NCI-H2227 (cell line): Measurements from ENCODE around the gene ASS1.

ENCODE experiments used
- DNase-seq: peaks from one replicate; lab custom pipeline; 2025; ENCODE audit not compliant: unreplicated experiment; lab: John Stamatoyannopoulos, UW

The ASS1 gene

DNA sequence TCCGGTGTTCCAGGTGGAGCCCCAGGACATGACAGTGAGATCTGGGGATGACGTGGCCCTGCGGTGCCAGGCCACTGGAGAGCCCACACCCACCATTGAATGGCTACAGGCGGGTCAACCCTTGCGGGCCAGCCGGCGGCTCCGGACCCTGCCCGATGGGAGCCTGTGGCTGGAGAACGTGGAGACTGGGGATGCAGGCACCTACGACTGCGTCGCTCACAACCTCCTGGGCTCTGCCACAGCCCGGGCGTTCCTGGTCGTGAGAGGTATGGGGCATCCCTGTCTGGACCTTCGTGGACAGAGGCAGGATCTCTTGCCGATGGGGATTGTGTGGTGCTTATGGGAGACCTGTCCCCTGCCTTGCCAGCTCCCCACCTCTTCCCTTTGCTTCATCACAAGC lies 26.0 kb upstream of the ASS1 start:
- DNase-seq, result no peak

GRCh38 chr9:130419521-130420035 lies 25.2 kb upstream of the ASS1 start:
- DNase-seq, result no peak

- DNase-seq, result no peak
Observed at GRCh38 chr9:130421154-130421801, 23.5 kb upstream of the ASS1 start.

DNA sequence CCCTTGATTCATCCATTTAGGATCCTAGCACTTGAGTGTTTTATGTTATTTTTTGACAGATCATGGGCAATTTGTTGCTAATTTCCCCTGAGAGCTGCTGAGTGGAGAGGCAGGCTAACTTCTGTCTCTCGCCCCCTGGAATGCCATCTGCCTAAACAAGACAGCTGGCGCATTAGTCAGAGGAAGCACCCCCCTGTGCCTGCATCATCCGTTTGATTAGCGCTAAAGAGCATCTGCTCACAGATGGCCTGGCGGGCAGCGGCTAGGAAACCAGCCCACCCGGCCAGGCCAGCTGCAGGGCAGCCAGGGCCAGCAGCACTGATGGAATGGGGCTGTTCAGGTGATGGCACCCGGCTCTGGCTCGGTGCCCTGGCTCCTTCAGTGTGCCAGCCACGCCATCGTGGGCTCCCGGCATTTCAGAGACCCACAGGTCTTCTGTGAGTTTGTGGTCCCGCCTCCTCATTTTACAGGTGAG lies 22.9 kb upstream of the ASS1 start:
- DNase-seq, result peak; percentile 68

- DNase-seq, result no peak
Observed at GRCh38 chr9:130422546-130422945, 22.2 kb upstream of the ASS1 start.

DNA sequence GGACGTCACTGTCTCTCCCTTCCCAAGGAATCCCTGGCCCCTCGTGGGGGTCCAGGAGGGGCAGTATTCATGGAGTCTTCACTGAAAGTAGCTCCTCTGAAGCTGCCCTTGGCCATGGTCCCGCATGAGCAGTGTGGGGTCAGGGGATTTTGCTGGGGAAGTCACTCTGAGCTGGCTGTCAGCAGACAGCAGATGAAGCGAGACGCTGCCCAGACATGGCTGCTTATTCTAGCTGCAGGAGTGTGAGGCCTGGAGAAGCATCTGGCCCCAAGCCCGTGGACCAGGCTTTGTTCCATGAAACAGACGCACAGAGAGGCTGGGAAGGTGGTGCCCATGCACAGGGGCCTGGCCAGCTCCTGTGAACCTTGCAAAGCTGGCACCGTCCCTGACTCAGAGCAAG lies 21.5 kb upstream of the ASS1 start:
- no peak for DNase-seq

- DNase-seq, result no peak
Observed at GRCh38 chr9:130424595-130425454, 19.9 kb upstream of the ASS1 start.

DNA sequence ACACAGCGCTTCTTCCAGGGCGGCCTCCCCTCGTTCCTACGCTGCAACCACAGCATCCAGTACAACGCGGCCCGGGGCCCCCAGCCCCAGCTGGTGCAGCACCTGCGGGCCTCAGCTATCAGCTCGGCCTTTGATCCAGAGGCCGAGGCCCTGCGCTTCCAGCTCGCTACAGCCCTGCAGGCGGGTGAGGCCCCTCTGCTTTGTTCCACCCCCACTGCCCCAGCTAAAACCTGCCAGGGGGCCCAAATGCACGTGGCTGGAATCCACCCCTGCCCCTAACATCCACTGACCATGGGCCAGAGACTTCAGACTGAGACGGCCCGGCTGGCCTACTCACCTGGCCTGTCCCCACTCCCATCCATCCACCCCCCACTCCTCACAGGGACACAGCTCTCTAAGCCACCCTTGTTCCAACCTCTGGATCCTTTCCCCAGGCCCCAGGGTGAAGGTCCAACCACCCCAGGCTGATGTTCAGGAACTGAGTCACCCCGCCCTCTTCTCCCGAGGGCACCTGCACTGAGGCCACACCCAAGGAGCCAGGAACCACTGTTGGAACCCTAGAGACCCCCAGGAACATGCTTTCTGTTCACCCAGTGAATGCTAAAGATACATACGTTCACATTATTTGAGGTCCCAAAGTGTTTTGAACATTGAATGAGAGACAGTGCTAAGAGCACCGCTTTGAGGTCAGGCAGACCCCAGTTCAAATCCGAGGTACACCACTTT lies 18.9 kb upstream of the ASS1 start:
- no peak for DNase-seq

- DNase-seq, result no peak
Observed at GRCh38 chr9:130426467-130426773, 18.3 kb upstream of the ASS1 start.

DNA sequence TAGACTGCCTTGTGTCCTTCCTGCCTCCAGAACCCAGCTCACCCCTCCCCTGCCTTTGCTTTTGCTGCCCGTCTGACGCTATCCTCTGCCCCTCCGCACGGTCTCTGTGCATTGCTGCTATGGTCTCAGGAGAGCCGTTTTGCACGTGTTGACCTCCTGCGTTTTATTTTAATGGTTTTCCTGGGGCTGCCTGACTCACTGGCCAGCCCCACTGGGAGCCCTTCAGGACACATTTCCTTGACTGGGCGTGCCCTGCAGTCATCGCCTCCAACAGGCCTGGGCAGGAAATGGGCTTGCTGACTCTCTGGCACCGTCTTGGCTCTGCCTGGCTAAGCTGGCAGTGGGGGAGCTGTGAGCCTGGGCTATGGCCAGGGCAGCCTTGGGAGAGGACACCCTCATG lies 17.9 kb upstream of the ASS1 start:
- no peak for DNase-seq

DNA sequence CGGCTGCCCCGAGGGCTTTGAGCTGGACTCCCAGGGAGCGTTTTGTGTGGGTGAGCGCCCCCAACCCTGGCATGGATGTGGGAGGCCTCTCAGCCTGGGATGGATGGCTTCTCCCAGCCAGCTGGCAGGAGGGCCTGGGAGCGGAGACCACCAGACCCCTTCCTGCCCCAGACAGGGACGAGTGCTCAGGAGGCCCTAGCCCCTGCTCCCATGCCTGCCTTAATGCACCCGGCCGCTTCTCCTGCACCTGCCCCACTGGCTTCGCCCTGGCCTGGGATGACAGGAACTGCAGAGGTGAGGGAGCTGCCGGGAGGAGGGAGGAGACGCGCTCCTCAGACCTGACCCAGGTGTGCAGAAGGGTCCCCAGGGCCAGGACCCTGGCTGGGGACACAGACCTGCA lies 17.4 kb upstream of the ASS1 start:
- no peak for DNase-seq

- no peak for DNase-seq
Observed at GRCh38 chr9:130428086-130428665, 16.6 kb upstream of the ASS1 start.

DNA sequence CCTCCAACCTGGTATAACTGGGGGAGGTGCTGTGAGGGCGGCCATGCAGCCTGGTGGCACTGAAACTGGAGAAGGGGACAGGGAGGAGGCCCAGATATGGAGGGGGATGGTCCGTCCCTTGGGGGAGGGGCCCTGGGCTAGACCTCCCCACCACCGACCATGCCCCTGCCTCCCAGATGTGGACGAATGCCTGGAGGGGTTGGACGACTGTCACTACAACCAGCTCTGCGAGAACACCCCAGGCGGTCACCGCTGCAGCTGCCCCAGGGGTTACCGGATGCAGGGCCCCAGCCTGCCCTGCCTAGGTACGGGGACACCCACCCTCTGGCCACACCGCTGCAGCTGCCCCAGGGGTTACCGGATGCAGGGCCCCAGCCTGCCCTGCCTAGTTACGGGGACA lies 15.4 kb upstream of the ASS1 start:
- DNase-seq, result no peak

GRCh38 chr9:130429831-130430230 lies 14.9 kb upstream of the ASS1 start:
- DNase-seq, result no peak

DNA sequence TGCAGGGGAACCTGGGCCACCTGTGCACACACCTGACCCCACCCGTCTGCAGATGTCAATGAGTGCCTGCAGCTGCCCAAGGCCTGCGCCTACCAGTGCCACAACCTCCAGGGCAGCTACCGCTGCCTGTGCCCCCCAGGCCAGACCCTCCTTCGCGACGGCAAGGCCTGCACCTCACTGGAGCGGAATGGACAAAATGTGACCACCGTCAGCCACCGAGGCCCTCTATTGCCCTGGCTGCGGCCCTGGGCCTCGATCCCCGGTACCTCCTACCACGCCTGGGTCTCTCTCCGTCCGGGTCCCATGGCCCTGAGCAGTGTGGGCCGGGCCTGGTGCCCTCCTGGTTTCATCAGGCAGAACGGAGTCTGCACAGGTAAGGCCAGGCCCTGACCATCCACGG lies 14.5 kb upstream of the ASS1 start:
- DNase-seq, result no peak

GRCh38 chr9:130430734-130431535 lies 13.8 kb upstream of the ASS1 start:
- no peak for DNase-seq

- no peak for DNase-seq
Observed at GRCh38 chr9:130431536-130432303, 13.0 kb upstream of the ASS1 start.

DNA sequence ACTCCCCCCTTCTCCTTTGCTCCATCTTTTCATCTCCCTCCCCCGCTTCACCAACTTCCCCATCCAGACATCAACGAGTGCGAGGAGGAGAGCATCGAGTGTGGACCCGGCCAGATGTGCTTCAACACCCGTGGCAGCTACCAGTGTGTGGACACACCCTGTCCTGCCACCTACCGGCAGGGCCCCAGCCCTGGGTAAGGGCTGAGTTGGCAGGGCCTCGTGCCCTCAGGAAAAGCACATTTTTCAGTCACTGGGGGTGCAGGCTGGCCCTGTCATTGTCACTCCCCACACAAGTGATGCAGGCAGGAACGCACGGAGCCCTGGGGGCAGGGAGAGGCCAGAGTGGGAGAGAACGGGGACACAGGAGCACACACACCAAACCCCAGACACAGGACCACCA lies 12.4 kb upstream of the ASS1 start:
- DNase-seq, result no peak

DNA sequence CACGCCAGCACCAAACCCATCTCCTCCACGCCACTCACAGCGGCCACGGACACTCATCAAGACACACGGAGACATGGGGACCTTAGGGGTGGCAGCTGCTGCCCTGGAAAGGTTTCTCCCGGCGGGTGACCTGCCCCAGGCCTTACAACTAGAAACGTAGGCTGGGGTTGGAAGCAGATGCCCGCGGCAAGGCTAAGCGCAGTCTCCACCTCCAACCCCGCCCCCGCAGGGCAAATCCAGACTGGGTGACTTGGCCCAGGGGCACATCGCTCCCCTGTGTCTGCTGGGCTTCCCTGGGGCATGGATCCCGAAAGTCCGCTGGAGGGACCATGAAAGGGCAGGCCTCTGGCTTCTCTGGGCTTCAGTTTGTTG lies 12.0 kb upstream of the ASS1 start:
- DNase-seq, result no peak
